Activated CD8-positive, alpha-beta memory T cell treated with anti-CD3 and anti-CD28 coated beads for 24 hours (primary cell): ENCODE data around the gene MCU.
"Not testable (repeated sequence)": the region's sequence is repeated elsewhere in the genome, so short reads cannot be mapped to it uniquely, and the experiment has no call there.

Source experiments
- DNase-seq: peaks from one replicate; pipeline ENCODE4 v3.0.0-alpha.2; 2020

The MCU gene

GRCh38 chr10:72732521-72732920 is 40.6 kb downstream of the MCU start:
- no peak for DNase-seq

- no peak for DNase-seq
These were observed 42.0 kb downstream of the MCU start for GRCh38 chr10:72733989-72734388.

- DNase-seq = no peak
These were observed 43.5 kb downstream of the MCU start for GRCh38 chr10:72735288-72735936.

DNA sequence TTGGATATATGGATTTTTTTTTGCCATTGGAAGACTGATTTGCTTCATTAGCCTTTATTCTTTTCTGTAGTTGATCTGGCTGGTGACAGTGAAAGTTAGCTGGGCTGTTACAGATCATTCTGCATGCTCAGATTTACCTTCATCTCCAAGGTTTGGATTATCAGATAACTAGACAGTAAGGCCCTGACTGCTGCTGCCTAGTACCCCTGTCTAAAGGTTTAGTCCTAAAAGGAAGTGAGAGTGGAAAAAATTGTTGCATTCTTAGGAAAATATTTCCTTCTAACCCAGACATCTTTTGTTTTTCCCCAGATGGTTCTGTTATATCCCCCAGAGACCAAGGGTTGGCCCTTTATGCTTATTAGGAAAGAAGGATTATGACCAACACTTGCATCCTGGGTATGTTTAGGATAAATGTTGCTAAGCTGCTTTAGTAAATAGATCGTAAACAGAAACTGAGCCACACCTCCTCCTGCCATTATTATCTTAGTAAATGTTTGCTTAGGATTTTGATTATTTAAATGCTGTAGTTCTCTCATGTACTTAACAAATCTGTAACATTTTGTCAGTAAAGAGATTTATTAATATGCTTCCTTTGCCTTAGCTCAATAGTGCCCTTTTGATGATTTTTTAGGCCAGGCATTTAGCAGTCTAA is 44.4 kb downstream of the MCU start:
- DNase-seq = no peak

DNA sequence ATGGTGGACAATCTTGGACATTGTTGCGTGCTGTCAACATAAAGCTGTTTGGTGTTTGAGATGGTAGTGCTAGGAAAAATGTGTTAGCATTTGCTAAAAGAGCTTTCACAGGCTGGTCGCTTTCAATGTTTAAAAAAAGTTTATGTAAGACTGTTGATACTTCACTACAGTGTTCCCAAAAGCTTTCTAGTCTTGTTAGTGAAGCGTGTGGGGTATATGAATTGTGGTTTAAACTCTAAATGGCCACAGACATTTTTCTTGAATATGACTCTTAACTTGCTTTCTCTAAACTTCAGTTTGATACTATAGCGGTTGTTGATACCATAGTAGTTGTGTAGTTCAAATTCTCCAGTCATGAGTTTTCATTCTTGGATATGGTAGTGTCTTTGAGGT is 44.9 kb downstream of the MCU start:
- DNase-seq = no peak

DNA sequence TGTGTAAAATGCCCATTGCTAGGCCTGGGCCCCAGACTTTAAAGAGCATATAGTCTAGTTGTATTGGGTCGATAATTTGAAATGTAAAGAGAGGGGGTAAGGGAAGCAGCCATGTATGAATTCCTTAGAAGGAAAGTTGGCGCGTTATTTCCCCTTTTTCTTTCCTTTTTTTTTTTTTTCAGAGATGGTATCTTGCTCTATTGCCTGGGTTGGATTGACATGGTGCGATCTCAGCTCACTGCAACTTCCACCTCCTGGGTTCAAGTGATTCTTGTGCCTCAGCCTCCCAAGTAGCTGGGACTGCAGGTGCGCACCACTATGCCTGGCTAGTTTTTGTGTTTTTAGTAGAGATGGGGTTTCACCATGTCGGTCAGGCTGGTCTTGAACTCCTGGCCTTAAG is 45.4 kb downstream of the MCU start:
- DNase-seq = not testable (repeated sequence)

DNA sequence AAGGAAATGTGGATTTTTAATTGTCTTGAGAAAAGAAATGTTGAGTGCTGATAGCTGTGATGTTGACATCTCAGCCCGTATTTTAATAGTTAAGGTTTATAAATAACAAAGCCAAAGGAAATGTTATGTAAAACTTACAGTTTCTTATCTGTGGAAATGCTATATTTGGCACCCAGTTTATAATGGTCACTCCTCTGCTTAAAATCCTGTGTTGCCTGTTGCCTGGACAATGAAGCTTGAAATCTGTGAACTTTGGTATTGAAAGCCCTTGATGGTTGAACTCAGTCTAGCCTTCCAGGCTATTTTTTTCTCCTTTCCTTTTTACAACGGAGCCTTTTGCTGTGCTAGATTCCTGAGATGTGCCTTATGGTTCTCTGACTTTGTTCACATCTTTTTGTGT is 46.5 kb downstream of the MCU start:
- no peak for DNase-seq

GRCh38 chr10:72740528-72740927 is 48.6 kb downstream of the MCU start:
- DNase-seq = no peak

- DNase-seq = no peak
These were observed 50.1 kb downstream of the MCU start for GRCh38 chr10:72742092-72742491.

- no peak for DNase-seq
These were observed 50.9 kb downstream of the MCU start for GRCh38 chr10:72742797-72743196.

GRCh38 chr10:72744566-72744965 is 52.6 kb downstream of the MCU start:
- DNase-seq = no peak

- no peak for DNase-seq
These were observed 54.8 kb downstream of the MCU start for GRCh38 chr10:72746426-72747363.

DNA sequence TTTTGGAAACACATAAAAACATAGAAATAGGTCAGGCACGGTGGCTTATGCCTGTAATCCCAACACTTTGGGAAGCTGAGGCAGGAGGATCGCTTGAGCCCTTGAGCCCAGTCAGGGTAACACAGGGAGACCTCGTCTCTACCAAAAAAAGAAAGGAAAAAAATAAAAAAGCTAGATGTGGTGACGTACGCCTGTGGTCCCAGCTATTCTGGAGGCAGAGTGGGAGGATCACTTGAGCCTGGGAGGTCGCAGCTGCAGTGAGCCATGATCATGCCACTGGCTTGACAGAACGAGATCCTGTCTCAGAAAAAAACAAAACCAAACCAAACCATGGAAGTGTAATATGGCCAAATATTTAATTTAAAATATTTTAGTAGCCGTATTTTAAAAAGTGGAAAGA is 55.6 kb downstream of the MCU start:
- no peak for DNase-seq

DNA sequence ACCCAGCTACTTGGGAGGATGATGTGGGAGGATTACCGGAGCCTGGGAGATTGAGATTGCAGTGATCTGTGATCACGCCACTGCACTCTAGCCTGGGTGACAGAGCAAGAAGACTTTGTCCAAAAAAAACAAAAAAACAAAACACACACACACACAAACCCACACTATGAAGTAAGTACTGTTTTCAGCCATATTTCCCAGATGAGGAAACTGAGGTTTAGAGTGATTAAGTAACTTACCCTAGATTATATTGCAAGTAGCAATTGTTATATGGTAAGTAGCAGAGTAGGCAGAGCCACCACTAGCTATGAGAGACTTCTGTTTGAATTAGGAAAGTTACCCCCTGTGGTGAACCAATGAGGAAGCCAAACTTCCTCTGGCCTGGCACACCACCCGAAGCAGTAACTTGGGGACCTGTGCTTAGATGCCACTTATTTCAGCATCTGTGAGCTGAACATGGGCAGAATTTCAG is 61.9 kb downstream of the MCU start:
- no peak for DNase-seq

GRCh38 chr10:72754275-72755032 is 62.5 kb downstream of the MCU start:
- DNase-seq = no peak

DNA sequence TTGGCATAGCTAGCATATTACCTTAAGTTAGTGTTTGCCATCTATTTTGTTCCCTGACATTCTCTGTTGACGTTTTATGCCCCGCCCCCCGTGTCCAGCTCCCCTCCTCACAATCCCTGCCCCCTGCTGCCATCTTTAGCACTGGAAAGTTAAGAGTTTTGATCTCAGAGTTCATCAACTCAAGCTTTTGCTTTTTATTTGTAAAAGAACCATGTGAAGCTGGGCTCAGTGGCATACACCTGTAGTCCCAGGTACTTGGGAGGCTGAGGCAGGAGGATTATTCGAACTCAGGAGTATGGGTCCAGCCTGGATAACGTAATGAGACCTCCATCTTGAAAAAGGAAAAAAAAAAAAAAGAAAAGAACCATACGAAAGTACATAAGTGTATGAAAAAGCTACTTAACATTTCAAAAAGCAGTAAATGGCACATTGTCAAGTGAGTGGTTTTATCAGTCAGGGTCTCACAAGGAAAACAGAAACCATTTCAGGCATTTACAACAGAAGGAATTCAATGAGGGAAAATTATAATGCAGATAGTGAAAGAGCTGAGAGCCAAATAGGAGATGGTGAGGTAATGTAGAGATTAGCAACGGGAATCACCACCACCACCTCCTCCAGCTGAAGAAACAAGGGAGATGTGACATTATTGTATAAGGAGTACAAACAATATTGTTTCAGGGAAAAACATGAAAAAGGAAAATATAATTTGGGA is 64.9 kb downstream of the MCU start:
- no peak for DNase-seq

GRCh38 chr10:72757732-72758131 is 65.8 kb downstream of the MCU start:
- DNase-seq = no peak

- not testable (repeated sequence) for DNase-seq
These were observed 67.0 kb downstream of the MCU start for GRCh38 chr10:72758930-72759329.

GRCh38 chr10:72759584-72759983 is 67.6 kb downstream of the MCU start:
- no peak for DNase-seq

DNA sequence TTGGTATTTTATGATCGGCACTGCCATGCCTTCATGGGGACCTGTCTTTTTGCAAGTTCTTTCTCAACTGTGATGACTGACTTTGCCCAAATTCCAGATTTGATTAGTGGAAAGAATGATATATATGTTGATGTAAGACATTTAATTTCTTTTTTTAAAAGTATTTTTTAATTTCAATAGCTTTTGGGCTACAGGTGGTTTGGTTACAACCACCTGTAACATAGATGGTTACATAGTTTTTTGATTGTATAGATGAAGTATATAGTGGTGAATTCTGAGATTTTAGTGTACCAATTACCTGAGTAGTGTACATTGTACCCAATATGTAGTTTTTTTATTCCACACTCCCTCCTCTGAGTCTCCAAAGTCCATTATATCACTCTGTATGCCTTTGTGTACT is 69.6 kb downstream of the MCU start:
- no peak for DNase-seq

DNA sequence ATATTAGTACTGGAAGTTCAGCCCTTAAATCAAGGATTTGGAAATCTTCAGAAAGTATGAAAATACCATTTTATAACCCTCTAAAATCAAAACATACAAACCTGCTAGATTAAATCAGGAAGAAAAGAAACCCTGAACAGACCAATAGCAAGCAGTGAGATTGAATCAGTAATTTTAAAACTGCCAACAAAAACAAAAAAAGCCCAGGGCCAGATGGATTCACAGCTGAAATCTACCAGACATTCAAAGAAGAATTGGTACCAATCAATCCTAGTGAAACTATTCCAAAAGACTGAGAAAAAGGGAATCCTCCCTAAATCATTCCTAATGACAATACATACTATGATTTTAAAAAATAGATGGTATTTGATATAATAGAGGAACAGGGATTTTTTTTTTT is 70.1 kb downstream of the MCU start:
- no peak for DNase-seq

DNA sequence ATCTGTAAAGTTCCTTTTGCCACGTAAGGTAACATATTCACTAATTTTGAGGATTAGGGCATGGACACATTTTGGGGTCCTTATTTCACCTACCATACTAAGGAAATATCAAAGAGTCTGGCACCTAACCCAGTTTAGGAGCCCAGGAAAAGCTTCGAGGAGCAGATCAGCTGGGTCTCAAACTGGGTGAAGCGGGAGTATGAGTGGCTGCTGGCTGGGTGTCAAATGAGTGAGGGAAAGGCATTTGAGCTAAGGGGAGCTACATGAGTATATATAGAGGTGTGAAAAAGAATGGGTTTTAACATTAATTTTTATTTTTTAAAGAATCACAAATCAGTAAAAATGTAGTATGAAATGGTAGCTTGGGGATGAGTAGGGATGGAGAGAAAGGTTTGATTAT is 71.3 kb downstream of the MCU start:
- no peak for DNase-seq
